GM12878 (cell line): ENCODE measurements around the gene GAS2. TPM values are rescaled to one million over a fixed set of nuclear protein-coding genes. Genes with fewer than 3 reads are reported as not detected.
A peak's percentile ranks its signal among the peaks of the same experiment; 100 is the strongest.

Experiments
- ASH2L ChIP-seq: fragments of 300-600, 200-600 bp; sonication (generic); IDR thresholded peaks from 2 replicates; pipeline ENCODE4 v1.6.1; 2017; ENCODE audit warnings: low read depth, mild to moderate bottlenecking, borderline replicate concordance
- BMI1 ChIP-seq: fragments of 450-650 bp; IDR thresholded peaks from 2 replicates; pipeline ENCODE4 v1.6.1; 2016; ENCODE audit warnings: mild to moderate bottlenecking, moderate library complexity, borderline replicate concordance
- BRCA1 ChIP-seq: IDR thresholded peaks from 2 replicates; pipeline ENCODE4 v1.6.1; 2011; ENCODE audit warnings: low read depth, low read length, improper control_type of control experiment
- CBX5 ChIP-seq: sonication (generic); IDR thresholded peaks from 2 replicates; pipeline ENCODE4 v1.6.1; 2016; ENCODE audit warnings: low read depth, moderate library complexity, mild to moderate bottlenecking, inconsistent platforms
- CHD2 ChIP-seq: IDR thresholded peaks from 2 replicates; pipeline ENCODE4 v1.6.1; 2011; ENCODE audit warnings: low read depth, low read length, improper control_type of control experiment, borderline replicate concordance
- CREB1 ChIP-seq: IDR thresholded peaks from 2 replicates; pipeline ENCODE4 v1.6.1; 2012; ENCODE audit warnings: low read depth, mild to moderate bottlenecking, inconsistent platforms
- EZH2 ChIP-seq: IDR thresholded peaks from 2 replicates; pipeline ENCODE4 v1.6.1; 2012; ENCODE audit warnings: low read depth, mild to moderate bottlenecking, control low read depth, inconsistent platforms, low read length, borderline replicate concordance; ENCODE audit not compliant: control insufficient read depth
- HDAC2 ChIP-seq: fragments of 200-600 bp; sonication (generic); IDR thresholded peaks from 2 replicates; pipeline ENCODE4 v1.6.1; 2017
- LARP7 ChIP-seq: fragments of 450-650 bp; IDR thresholded peaks from 2 replicates; pipeline ENCODE4 v1.6.1; 2017; ENCODE audit warnings: mild to moderate bottlenecking
- MEF2A ChIP-seq: IDR thresholded peaks from 2 replicates; pipeline ENCODE4 v1.6.1; 2011; ENCODE audit warnings: low read depth, mild to moderate bottlenecking, low read length, moderate library complexity; ENCODE audit not compliant: insufficient read depth
- MTA2 ChIP-seq: fragments of 450-650 bp; IDR thresholded peaks from 2 replicates; pipeline ENCODE4 v1.6.1; 2016; ENCODE audit warnings: low read depth, mild to moderate bottlenecking, moderate library complexity
- MYC ChIP-seq: IDR thresholded peaks from 2 replicates; pipeline ENCODE4 v1.6.1; 2011; ENCODE audit warnings: mild to moderate bottlenecking, low read length, moderate library complexity, inconsistent platforms; ENCODE audit not compliant: insufficient read depth, insufficient replicate concordance, insufficient read length, severe bottlenecking
- NKRF ChIP-seq: fragments of 450-650 bp; conservative IDR thresholded peaks from 2 replicates; pipeline ENCODE4 v1.6.1; 2017; ENCODE audit warnings: mild to moderate bottlenecking, moderate library complexity
- NR2F1 ChIP-seq: fragments of 450-650 bp; conservative IDR thresholded peaks from 2 replicates; pipeline ENCODE4 v1.6.1; 2017; ENCODE audit warnings: mild to moderate bottlenecking
- PML ChIP-seq: IDR thresholded peaks from 2 replicates; pipeline ENCODE4 v1.6.1; 2012; ENCODE audit warnings: low read length, inconsistent platforms
- POLR2AphosphoS5 ChIP-seq: IDR thresholded peaks from 2 replicates; pipeline ENCODE4 v1.6.1; 2011; ENCODE audit warnings: mild to moderate bottlenecking, low read length, inconsistent platforms
- RB1 ChIP-seq: fragments of 450-650 bp; formaldehyde crosslinking; IDR thresholded peaks from 2 replicates; pipeline ENCODE4 v1.6.1; 2017; ENCODE audit warnings: mild to moderate bottlenecking, borderline replicate concordance
- RFX5 ChIP-seq: IDR thresholded peaks from 2 replicates; pipeline ENCODE4 v1.6.1; 2011; ENCODE audit warnings: low read depth, low read length, improper control_type of control experiment
- RUNX3 ChIP-seq: IDR thresholded peaks from 2 replicates; pipeline ENCODE4 v1.6.1; 2012; ENCODE audit warnings: low read length, inconsistent platforms
- SIX5 ChIP-seq: IDR thresholded peaks from 2 replicates; pipeline ENCODE4 v1.6.1; 2011; ENCODE audit warnings: mild to moderate bottlenecking, low read depth, low read length, moderate library complexity; ENCODE audit not compliant: severe bottlenecking
- SMARCA5 ChIP-seq: fragments of 450-650 bp; IDR thresholded peaks from 2 replicates; pipeline ENCODE4 v1.6.1; 2017; ENCODE audit warnings: mild to moderate bottlenecking
- ZNF24 ChIP-seq: fragments of 450-650 bp; IDR thresholded peaks from 2 replicates; pipeline ENCODE4 v1.6.1; 2017; ENCODE audit warnings: antibody characterized with exemption, mild to moderate bottlenecking
- polyA plus RNA-seq, 11 experiments: library from polyadenylated mRNA; depleted of rRNA in 4 of 11; unstranded in 6 of 11; stranded (reverse) in 5 of 11; fragments of >200 nt; fragmentation: Nextera tagmentation in 4 of 11; fragmentation: Illumina TruSeq in 1 of 11; extraction: Ambion mirVana in 4 of 11; extraction: Trizol in 1 of 11; gene quantifications; 1 replicate in 1 of 11; 2 replicates in 10 of 11; pipeline versions ENCODE4 v1.2.1 to v1.2.3, GENCODE V29; 2011 to 2016; ENCODE audit warnings: inconsistent platforms in 2 of 11, missing spikeins in 2 of 11, low read depth in 1 of 11
- total RNA-seq, 4 experiments: library from RNA; depleted of rRNA in 3 of 4; stranded (reverse); fragments of >200 nt in 3 of 4; fragmentation: Illumina TruSeq in 1 of 4; extraction: Trizol in 1 of 4; gene quantifications; 2 replicates each; pipeline versions ENCODE4 v1.2.1 to v1.2.3, GENCODE V29; 2013 to 2021
- TF ChIP-seq, protein P1 (sequence below): fragments of 450-650 bp; formaldehyde crosslinking; IDR thresholded peaks from 2 replicates; pipeline ENCODE4 v1.4.0; 2020; ENCODE audit warnings: mild to moderate bottlenecking, moderate library complexity
- TF ChIP-seq, protein P2 (sequence below): fragments of 450-650 bp; IDR thresholded peaks from 2 replicates; pipeline ENCODE4 v1.6.1; 2014; ENCODE audit warnings: mild to moderate bottlenecking

Gene GAS2
- total and polyA plus RNA-seq, 10 of the 15 experiments (the other 5 are each of a cell fraction or from before 2014, with no cell fraction given), result 16.4 to 81.4 (median 26.2) TPM

DNA sequence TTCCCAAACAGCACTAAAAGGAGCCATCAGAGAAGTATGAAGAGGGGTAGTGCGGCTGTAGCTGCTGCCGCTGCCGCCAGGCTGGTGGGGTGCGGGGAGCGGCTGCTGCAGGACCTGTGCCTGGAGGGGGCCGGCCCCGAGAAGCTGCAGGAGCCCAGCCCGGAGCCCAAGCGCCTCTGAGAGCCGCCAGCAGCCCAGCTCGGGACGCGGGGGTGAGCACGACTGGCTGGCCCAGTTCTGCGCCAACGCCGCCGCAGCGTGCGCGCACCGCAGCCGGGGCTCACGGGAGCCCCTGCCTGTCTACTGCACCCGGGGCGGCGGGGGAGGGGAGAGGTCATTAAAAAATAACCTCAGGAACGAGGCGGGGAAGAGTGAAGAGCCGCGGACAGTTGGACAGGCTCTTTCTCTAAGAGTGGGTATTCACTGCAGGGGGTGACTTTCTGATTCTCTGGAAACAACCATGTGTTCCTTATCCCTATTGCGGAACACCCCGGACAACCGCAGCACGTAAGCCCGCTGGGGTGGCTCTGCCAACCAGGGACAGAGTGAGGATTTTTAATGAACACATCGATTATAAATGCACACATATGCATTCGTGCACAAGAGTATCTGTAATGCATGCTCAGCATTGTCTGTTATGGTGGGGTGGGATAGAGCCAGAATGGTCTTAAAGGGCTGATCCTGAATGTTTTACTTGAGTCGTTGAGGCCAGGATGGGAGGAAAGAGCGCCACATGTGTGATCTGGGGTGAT is 453 bp downstream of the GAS2 start (continued):
- TF ChIP-seq ASH2L (0 out of 2 replicates have a peak, but pooled peaks have one; percentile 52), MTA2 (0 out of 2 replicates have a peak, but pooled peaks have one; percentile 18), EZH2 (no peak), RFX5 (no peak), PML (no peak), SIX5 (no peak), NKRF (0 out of 2 replicates have a peak, but pooled peaks have one; percentile 24), BRCA1 (no peak), POLR2AphosphoS5 (no peak), MEF2A (no peak), ZNF24 (no peak), NR2F1 (peak; percentile 92), CBX5 (0 out of 2 replicates have a peak, but pooled peaks have one; percentile 33), BMI1 (no peak), CREB1 (no peak), CHD2 (peak; percentile 78), LARP7 (peak; percentile 72), HDAC2 (no peak), MYC (no peak), RUNX3 (peak; percentile 39), RB1 (no peak), SMARCA5 (peak; percentile 39; the same call in 1 of the 2 replicates)
- TF ChIP-seq, protein P1, sequence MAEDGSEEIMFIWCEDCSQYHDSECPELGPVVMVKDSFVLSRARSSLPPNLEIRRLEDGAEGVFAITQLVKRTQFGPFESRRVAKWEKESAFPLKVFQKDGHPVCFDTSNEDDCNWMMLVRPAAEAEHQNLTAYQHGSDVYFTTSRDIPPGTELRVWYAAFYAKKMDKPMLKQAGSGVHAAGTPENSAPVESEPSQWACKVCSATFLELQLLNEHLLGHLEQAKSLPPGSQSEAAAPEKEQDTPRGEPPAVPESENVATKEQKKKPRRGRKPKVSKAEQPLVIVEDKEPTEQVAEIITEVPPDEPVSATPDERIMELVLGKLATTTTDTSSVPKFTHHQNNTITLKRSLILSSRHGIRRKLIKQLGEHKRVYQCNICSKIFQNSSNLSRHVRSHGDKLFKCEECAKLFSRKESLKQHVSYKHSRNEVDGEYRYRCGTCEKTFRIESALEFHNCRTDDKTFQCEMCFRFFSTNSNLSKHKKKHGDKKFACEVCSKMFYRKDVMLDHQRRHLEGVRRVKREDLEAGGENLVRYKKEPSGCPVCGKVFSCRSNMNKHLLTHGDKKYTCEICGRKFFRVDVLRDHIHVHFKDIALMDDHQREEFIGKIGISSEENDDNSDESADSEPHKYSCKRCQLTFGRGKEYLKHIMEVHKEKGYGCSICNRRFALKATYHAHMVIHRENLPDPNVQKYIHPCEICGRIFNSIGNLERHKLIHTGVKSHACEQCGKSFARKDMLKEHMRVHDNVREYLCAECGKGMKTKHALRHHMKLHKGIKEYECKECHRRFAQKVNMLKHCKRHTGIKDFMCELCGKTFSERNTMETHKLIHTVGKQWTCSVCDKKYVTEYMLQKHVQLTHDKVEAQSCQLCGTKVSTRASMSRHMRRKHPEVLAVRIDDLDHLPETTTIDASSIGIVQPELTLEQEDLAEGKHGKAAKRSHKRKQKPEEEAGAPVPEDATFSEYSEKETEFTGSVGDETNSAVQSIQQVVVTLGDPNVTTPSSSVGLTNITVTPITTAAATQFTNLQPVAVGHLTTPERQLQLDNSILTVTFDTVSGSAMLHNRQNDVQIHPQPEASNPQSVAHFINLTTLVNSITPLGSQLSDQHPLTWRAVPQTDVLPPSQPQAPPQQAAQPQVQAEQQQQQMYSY (CRISPR knock-in tag), result no peak
- TF ChIP-seq, protein P2, sequence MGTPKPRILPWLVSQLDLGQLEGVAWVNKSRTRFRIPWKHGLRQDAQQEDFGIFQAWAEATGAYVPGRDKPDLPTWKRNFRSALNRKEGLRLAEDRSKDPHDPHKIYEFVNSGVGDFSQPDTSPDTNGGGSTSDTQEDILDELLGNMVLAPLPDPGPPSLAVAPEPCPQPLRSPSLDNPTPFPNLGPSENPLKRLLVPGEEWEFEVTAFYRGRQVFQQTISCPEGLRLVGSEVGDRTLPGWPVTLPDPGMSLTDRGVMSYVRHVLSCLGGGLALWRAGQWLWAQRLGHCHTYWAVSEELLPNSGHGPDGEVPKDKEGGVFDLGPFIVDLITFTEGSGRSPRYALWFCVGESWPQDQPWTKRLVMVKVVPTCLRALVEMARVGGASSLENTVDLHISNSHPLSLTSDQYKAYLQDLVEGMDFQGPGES, result no peak
